NB4 (cell line): ENCODE measurements around the gene DYNC1LI1.

Source experiments
- MAX ChIP-seq: IDR thresholded peaks from 2 replicates; pipeline ENCODE4 v1.6.1; 2011; ENCODE audit warnings: low read depth, low read length
- MYC ChIP-seq: IDR thresholded peaks from 2 replicates; pipeline ENCODE4 v1.6.1; 2011; ENCODE audit warnings: low read depth, low read length
- POLR2A ChIP-seq: IDR thresholded peaks from 2 replicates; pipeline ENCODE4 v1.6.1; 2011; ENCODE audit warnings: mild to moderate bottlenecking; ENCODE audit not compliant: insufficient read length; ENCODE audit errors: extremely low read depth
- TF ChIP-seq, protein P1 (sequence below): IDR thresholded peaks from one replicate; pipeline ENCODE4 v1.5.1; 2012; ENCODE audit warnings: low read depth, low read length

- no peak for TF ChIP-seq POLR2A
- TF ChIP-seq, protein P1, sequence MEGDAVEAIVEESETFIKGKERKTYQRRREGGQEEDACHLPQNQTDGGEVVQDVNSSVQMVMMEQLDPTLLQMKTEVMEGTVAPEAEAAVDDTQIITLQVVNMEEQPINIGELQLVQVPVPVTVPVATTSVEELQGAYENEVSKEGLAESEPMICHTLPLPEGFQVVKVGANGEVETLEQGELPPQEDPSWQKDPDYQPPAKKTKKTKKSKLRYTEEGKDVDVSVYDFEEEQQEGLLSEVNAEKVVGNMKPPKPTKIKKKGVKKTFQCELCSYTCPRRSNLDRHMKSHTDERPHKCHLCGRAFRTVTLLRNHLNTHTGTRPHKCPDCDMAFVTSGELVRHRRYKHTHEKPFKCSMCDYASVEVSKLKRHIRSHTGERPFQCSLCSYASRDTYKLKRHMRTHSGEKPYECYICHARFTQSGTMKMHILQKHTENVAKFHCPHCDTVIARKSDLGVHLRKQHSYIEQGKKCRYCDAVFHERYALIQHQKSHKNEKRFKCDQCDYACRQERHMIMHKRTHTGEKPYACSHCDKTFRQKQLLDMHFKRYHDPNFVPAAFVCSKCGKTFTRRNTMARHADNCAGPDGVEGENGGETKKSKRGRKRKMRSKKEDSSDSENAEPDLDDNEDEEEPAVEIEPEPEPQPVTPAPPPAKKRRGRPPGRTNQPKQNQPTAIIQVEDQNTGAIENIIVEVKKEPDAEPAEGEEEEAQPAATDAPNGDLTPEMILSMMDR, result no peak
- no peak for TF ChIP-seq MAX
- no peak for TF ChIP-seq MYC
These were observed 86.2 kb downstream of the DYNC1LI1 start for GRCh38 chr3:32484436-32484835.
